Left renal pelvis (tissue), 4 donors: ENCODE measurements around the gene NPPB. TPM values are rescaled to one million over a fixed set of nuclear protein-coding genes. Genes with fewer than 3 reads are reported as not detected.
"Not testable (repeated sequence)": the region's sequence is repeated elsewhere in the genome, so short reads cannot be mapped to it uniquely, and the experiment has no call there.

Source experiments
- DNase-seq, 4 donors: peaks; one replicate each; pipeline ENCODE4 v3.0.0-alpha.2; 2013; ENCODE audit warnings: low read depth in 4 of 4, low spot score in 3 of 4
- polyA plus RNA-seq, 4 donors: library from polyadenylated mRNA; unstranded; fragments of 120-200 nt; gene quantifications; one replicate each; pipeline ENCODE4 v1.2.1, GENCODE V29; 2013; ENCODE audit not compliant: insufficient read length in 4 of 4

The NPPB gene
- polyA plus RNA-seq = under 1 TPM in 1 of 4 donors, not detected in 3; 0.37 TPM

DNA sequence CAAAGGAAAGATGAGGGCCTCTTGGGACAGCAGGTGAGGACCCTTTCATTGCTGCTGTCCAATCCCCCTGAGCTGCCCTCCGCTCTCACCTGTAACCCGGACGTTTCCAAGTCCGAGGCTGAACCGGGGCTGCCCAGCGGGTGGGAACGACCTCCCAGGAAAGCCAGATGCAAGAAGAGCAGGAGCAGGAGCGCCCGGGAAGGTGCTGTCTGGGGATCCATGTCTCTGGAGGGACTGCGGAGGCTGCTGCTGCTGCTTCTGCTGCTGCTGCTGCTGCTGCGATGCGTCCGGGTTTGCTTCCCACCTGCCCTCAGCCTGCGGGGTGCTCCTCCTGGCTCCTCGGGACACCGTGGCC, at the start of gene NPPB:
Gene NPPB, minus strand, starts transcription at position 333 of the 355 bp plus-strand sequence. Its CDS starts 112 bp downstream, at position 221.
- no peak for DNase-seq

DNA sequence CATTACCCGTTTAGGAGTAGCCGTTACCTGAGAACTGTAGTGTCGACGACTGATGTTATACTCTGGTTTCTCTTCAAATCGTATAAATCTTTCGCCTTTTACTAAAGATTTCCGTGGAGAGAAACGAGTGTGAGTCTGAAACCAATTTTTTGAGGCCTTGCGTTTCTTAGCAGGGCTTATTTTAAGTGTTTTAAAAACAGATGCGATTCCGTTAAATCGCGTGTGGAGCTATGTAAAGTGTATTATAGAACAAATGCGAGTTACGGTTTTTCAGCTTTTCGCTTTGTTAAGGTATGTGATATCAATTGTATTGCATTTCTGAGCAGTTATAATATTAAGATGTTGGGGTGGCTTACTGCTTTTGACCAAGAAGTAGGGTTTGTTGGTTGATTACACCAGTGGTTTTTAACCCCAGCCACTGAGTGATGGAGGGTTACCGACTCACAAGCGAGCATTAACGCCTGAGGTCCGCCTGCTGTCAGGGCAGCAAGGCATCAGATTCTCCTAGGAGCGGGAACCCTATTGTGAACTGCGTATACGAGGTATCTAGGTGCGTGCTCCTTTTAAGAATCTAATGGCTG, 49.4 kb upstream of the NPPB start:
- peak; percentile 74 to 90 (median 78) for DNase-seq

DNA sequence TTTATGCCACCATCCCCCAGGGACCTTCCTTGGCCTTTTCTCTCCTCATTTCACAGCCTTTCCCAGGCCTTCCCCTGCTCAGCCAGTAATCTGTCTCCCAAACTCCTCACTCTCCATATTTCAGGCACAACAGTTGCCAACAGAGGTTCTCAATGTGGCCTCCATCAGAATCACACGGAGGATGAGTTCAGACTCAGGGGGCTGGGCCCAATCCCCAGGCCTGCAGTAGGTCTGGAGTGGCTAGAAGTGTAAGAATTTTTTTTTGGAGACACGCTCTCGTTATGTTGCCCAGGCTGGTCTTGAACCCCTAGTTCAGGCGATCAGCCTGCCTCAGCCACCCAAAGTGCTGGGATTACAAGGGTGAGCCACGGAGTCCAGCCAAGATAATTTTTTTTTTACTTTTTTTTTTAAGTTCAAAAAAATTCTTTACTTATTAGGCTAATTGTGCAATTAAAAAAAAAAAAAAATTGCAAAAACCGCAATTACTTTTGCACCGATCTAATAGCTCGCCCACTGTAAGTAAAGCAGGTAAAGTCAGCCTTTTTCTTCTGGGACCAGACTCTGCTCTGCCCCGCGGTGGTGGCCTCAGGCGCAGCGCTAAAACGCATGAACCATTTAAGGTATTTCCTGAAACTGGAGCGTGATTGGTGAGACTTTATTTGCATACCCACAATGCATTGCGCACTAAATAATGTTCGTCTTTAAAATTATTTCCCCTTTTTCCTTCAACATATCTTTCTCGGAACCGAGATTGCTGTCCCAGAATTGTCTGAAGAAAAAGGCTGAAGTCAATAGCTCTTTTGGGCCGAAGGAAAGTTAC, 48.7 kb upstream of the NPPB start:
- DNase-seq = peak; percentile 87 to 91 (median 88)

DNA sequence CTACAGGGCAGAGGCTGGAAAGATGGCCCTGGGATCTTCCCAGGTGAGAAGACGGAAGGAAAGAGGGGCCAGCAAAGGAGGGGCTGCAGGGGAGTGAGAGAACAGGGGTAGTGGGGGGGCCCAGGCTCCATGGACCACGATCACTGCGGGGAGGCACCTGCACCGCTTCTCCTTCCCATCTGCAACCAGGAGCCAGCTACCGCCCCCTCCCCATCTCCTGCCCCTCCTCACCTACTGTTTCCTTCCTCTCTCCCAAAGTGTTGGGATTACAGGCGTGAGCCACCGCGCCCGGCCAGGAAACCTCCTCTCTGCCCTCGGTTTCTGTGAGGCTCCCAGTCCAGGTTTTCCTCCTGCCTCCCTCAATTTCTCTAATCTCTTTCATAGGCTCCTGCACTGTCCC, 48.1 kb upstream of the NPPB start:
- no peak for DNase-seq

DNA sequence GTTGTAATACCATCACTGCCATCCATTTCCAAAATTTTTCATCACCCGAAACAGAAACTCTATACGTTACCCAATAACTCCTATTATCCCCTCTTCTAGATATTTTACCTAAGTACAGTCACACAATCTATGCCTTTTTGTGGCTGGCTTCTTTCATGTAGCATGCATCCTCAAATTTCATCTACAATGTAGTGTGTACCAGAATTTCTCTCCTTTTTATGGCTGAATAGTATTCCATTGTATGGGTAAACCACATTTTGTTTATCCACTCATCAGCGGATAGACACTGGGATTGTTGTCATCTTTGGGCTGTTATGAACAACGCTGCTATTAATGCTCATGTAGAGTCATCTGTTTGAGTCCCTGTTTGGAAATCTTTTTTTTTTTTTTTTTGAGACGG, 46.2 kb upstream of the NPPB start:
- DNase-seq = no peak

DNA sequence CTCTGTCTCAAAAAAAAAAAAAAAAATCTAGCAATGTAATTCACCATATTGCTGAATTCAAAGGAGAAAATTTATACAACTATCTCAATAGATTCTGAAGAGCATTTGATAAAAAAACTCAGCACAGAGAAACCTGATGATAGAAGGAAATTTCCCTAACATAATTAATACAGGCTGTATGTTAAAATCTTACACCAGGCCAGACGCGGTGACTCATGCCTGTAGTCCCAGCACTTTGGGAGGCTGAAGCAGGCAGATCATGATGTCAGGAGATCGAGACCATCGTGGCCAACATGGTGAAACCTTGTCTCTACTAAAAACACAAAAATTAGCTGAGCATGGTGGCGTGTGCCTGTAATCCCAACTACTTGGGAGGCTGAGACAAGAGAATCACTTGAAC, 45.4 kb upstream of the NPPB start:
- not testable (repeated sequence) for DNase-seq

DNA sequence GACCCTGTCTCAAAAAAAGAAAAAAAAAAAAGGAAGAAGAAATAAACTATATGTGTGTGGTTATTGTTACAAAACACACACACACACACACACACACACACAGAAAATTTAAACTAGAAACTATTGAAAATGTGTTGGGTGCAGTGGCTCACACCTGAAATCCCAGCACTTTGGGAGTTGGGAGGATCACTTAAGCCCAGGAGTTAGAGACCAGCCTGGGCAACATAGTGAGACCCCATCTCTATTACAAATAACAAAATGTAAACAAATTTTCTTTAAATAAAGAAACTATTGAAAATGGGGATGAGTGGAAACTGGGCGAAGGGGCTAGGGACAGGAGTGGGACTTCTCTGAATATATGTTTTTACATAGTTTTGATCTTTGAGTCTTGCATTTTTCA, 44.5 kb upstream of the NPPB start:
- no peak for DNase-seq

DNA sequence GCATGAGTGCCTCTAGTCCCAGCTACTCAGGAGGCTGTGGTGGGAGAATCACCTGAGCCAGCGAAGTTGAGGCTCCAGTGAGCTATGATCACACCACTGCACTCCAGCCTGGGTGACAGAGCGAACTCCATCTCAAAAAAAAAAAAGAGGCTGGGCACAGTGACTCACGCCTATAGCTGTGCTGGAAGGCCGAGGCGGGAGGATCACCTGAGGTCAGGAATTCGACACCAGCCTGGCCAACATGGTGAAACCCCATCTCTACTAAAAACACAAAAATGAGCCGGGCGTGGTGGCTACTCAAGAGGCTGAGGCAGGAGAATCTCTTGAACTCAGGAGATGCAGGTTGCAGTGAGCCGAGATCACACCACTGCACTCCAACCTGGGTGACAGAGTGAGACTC, 42.7 kb upstream of the NPPB start:
- not testable (repeated sequence) for DNase-seq

DNA sequence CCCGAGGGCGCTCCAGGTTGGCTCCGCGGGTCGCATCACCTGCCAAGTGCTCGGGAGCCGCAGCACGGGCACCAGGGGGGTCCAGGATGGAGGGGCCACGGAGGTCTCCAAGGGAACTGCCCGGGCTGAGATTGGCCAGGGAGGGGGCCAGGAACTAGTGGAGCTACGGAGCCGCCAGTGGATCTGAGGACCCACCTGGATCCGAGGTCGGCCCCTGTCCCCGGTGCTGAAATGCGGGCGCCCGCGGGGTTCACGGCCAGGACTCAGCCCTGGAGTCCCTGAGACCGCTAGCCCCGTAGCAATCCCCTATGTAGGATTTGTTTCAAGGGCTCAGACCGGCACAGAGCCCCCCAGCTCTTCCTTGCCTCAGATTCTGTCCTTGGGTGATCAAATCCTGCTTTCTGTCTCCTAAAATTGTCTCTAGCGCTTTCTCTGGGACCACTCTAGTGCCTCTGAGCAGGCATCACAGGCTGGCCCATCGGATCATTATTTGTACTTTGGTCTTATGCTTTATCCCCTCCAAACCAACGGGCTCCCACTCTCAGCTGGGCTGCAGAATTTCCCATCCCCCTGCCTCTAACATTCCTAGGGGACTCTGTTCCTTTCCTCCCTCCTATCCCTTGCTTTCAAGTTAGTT, 40.2 kb upstream of the NPPB start:
- no peak for DNase-seq

DNA sequence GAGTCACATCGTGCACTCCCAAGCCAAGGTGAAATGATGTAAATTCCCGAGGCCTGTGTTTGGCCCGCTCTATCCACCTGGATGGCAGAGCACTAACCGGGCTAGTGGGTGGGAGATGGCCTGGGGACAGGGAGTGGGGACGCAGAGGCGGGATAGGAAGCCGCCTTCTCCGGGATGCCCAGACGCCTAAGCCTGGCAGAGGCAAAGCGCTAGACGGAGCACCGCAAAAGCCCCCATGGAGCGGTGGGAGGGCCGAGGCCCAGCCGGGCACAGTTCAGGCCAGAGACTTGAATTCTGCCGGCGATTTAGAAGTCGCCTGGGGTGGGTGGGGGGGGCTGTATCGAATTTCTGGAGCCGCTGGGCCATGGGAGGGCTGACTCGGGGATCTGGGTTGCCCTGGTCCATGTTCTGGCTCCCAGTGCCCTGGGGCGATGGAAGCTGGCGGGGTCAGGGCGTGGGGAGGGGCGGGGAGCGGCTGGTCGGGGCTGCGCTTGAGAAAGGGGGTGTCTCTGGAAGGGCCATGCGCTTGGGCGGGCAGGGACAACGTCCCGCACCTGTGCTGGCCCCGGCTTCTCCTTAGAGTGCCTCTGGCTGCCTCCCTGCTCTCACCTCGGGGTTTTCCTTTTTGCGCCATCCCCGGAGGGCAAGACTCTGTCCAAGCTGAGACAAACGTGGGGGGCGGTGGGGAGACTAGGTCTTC, 39.5 kb upstream of the NPPB start:
- DNase-seq = no peak

DNA sequence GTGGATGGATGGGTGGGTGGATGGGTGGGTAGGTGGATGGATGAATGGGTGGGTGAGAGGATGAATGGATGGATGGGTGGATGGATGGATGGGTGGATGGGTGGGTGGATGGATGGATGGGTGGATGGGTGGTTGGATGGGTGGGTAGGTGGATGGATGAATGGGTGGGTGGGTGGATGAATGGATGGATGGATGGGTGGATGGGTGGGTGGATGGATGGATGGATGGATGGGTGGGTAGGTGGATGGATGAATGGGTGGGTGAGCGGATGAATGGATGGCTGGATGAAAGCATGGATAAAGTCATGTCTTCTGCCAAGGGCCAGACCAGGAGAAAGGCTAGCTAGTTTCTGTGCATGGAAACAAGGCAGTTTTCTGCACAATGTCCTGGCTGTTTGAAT, 35.8 kb upstream of the NPPB start:
- not testable (repeated sequence) for DNase-seq

DNA sequence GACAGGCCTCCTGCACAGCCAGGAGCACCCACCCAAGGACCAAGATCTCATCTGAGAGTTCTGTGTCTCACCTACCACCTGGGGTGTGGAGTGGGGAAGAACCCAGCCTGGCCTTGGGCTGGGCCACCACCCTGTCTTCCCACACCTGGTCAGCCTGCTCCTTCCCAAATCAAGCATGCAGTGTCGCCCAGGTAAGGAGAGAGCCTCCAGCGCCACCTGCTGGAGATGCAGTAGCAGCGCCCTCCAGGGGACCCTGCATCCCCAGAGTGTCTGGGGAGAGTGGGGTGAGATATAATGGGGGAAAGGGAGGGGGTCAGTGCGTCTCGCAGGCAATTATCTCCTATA, 35.1 kb upstream of the NPPB start:
- DNase-seq = no peak

DNA sequence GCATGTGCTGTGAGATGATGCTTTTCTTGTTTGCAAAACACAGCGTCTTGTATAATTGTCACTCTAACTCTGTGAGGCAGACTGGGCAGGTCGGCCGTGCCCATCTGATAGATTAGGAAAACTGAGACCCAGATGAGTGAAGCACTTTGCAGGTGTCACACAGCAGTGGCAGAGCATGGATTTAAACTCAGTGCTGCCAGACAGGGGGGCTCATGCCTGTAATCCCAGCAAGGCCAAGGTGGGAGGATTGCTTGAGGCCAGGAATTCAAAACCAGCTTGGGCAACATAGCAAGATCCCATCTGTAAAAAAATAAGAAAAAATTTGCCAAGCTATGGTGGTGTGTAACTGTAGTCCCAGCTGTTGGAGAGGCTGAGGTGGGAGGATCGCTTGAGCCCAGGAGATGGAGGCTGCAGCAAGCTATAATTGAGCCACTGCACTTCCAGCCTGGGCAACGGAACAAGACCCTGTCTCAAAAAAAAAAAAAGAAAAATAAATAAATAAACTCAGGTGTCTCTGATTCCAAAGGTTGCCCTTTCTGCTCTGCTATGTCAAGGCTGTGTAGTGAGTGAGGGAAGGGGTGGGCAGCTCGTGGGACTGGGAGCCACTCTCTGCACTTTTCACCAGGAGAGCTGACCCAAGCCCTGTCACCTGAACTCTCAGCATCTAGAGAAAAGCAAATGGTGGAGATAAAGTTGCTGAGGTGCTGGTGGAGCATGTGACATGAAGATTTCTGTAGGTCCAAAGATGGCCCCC, 32.9 kb upstream of the NPPB start:
- DNase-seq = no peak

DNA sequence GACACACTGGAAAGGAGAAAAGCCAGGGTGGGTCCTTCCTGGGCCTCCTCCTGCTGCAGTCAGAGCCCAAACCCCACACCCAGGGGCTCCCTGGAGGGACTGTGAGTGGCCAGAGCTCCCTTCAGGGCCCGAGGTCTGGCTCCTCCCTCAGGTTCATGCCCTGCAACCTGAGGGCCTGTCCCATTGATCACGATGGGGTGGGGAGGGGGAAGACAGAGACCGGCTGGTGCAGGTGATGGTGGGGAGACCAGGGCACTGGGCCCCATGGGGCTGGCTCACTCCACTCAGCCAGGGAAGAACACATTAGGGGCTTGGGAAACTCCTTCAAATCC, 30.1 kb upstream of the NPPB start:
- DNase-seq = no peak

DNA sequence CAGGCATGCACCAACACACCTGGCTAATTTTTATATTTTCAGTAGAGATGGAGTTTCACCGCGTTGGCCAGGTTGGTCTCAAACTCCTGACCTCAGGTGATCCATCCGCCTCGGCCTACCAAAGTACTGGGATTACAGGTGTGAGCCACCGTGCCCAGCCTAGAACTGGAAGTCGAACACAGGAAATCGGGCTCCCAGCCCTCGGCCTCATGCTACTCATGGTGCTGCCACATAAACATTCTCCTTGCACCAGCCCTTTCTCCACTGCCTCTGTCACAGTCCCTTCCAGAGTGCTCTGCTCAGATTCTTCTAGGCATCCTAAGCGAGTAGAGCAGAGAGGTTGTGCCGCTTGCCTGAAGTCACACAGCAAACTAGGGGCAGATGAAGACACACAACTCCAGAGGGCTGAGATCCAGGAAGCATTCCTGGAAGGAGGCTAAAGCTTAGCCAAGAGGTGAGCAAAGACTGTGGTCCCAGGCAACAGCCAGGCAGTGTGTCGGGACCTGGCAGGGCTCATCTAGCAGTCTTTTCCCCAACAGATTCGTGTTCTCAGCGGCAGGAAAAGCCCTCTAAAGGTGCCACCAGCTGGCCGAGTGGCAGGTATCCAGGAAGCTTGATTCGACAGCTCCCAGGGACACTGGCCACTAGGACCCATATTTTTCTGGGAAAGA, 29.6 kb upstream of the NPPB start:
- DNase-seq = no peak

DNA sequence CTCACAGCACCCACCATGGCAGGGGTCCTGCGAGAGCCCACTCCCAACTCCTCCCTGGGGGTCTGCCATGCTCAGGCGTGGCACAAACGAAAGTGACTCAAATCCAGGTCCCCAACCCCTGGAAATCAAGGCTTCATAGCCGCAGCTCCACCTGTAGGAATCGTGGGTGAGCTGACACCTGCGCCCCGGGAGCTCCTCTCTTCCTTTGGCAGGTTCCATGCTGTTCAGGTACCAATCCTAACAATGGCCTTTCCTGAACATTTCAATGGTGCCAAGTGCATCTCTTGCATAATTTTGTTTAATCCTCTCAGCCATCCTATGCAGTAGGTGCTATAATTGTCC, 28.9 kb upstream of the NPPB start:
- no peak for DNase-seq

DNA sequence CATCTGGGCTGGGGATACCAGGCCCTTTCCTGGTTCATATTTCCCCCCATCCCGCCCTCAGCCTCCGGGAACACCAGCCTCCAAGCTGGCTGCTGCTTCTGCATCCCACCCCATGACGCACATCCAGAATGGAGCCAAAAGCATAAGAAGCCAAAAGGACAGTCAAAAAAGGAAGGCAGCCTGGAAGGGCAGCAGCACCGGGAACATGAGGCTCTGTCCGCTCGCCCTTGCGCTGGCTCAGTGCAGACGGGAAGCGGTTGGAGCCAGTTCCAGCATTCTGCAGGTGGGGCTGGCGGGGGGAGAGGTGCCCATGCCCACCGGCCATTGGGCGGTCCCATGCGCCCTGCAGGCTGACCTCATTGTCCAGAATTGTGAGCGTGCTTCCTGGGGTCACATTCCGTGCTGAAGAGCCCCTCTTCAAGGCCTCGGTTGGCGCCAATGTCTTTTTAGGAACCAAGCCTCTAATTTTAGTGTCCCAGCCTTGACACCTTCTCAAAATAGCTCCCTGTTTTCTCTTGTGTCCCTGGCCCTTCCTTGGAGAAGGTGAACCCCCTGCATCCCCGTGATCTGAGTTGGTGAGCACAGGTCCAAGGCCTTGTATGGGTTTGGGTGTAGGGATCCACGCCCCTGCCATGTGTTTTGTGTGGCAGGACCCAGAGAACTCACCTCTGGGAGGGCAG, 28.4 kb upstream of the NPPB start:
- no peak for DNase-seq

DNA sequence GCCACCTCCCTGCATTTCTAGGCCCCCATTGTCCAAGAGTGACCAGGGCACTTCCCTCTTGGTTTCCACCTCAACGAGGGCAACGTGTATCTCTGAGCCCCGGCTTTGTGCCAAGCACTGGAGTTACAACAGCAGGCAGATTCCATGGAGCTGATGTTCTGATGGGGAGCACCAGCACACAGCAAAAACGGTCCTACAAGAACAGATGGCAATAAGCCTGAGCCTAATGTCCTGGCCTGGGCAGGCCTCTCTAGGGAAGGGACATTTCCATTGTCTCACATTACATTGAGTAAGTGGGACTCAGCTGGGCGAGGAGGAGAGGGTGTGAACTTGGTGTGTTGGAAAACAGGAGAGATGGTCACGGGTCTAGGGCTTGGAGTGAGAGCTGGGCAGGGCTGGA, 27.2 kb upstream of the NPPB start:
- no peak for DNase-seq

DNA sequence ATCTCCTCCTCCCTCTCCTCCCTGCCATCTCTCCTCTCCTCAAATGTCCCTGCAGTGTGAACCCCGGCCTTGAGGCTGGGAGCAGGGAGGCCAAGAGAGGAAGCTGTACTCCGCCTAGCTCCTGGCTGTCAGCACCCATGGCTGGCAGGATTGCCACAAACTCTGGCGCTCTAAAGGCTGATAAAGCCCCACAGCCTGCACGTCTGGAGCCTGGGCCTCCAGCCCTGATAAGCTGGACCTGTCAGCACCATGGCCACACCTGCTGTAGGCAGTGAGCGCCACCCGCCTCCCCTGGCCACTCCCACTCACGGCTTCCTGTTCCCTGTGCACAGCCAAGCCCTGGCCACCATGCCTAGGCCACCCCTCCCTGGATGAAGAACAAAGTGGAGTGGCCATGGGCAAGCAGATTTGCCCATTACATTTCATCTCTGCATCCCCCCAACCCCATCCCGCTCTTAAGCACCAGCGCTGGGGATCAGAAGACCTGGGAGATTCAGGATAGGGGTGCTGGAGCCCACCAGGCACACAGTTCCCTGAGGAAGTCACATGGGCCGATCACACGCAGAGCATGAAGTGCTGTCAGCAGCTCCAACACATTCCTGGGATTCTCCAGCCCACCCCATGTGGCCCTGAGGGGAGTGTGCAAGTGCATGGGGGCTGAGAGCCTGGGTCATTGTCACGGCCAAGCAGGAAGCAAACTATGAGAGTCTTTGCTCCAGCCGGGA, 24.2 kb upstream of the NPPB start:
- DNase-seq = no peak
